ENCODE data around the gene KCNQ4.

The KCNQ4 gene

DNA sequence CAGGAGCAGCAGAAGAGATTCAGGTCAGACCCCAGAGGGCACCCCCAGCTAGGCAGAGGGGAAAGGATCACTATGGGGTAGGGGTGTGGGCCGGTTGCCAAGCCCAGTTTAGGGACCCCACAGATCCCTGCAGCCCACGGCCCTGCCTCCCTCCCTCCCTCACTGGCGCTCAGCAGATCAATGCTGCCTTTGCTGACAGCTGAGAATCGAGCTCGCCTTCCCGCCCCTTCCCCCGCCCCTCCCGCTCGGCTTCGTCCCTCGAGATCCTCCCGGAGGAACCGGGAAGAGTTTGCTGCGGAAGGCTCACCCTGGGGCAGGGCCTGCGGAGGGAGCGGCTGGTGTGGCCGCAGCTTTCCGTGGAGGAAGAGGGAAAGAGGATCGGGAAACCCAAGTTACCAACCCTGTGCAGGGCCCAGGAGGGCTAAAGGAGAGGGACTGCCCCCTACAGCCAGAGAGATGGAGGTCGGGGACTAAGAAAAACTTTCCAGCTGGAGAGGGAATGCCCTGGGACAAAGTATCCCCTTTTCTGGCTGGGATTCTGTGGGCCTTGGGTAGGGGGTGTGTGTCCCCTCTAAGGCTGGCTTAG, 1.1 kb upstream of the KCNQ4 start:
- peaks cover 3% of the 10 kb centered on the region for H3K36me3 Mint-ChIP-seq
- peaks cover 15% of the 10 kb centered on the region for H3K27me3 Mint-ChIP-seq
- peak overlapping the region; percentile 30 for H3K4me3 Mint-ChIP-seq
- peaks cover under 1% of the 10 kb centered on the region for H3K9me3 Mint-ChIP-seq
- peak overlapping the region; percentile 41 for H3K27ac Mint-ChIP-seq
- peaks cover 8% of the 10 kb centered on the region for H3K4me1 Mint-ChIP-seq

DNA sequence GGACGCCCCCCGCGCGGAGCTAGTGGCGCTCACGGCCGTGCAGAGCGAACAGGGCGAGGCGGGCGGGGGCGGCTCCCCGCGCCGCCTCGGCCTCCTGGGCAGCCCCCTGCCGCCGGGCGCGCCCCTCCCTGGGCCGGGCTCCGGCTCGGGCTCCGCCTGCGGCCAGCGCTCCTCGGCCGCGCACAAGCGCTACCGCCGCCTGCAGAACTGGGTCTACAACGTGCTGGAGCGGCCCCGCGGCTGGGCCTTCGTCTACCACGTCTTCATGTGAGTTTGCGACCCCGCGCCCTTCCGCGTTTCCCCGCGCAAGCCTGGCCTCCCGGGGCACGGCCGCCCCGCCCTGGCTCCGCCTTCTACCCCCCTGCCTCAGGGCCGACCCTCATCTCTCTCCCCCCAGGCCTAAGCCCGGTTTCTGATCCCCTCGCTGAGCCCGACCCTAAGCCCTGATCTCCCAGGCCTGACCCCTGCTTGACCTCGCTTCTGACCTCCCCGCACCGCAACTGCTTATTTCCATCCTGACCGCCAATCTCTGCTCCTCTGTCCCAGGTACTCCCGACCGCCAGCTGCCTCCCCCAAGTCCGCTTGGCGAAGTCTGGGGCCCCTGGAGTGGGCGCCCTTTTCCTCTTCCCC, 669 bp downstream of the KCNQ4 start:
- peaks cover 15% of the 10 kb centered on the region for H3K27me3 Mint-ChIP-seq

DNA sequence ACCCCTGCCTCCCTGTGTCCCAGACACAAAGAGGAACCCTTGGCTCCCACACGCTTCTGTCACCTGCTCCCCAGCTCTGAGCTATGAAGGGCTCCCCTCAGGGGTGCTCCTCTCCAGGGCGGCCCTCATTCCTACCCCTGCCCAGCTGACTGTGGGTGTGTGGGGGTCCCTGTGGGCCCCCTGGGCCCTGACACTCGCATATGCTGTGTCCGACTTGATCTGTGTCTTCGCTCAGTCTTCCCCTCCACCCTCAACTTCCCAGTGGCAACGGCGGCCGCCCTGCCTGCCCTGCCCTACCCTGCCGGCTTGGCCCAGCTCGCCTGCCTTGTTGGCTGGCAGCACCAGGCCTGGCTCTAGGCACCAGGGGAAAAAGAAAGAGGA, 1.2 kb downstream of the KCNQ4 start:
- Mint-ChIP-seq H3K4me1 (peaks cover 8% of the 10 kb centered on the region), H3K27ac (no peak overlapping the region), H3K27me3 (peaks cover 15% of the 10 kb centered on the region), H3K9me3 (no peaks in the 10 kb centered on the region), H3K36me3 (no peaks in the 10 kb centered on the region), H3K4me3 (peak overlapping the region; percentile 85)

More for the DNA sequence above, 669 bp downstream of the KCNQ4 start:
- H3K9me3 Mint-ChIP-seq: no peaks in the 10 kb centered on the region
- H3K36me3 Mint-ChIP-seq: no peaks in the 10 kb centered on the region
- H3K27ac Mint-ChIP-seq: no peak overlapping the region
- peaks cover 8% of the 10 kb centered on the region for H3K4me1 Mint-ChIP-seq
- H3K4me3 Mint-ChIP-seq: peak overlapping the region; percentile 85

DNA sequence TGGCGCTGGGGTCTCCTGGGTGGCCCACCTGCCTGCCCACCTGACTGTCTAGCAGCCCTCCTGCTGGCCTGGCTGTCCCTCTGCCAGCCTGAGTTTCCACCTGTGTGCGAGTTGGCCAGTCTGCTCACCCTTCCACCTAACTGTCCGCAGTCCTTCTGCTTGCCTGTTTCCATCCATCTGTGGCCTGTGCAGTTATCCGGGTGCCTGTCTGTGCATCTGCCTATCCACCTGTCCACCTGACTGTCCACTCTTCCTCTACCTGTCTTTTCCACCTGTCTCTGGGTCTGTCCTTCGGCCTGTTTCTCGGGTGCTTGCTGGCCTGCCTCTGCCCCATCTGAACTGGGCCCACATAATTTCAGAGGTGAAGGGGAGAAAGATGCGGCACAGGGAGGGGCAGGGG, 1.9 kb downstream of the KCNQ4 start:
- Mint-ChIP-seq H3K27me3 (peaks cover 15% of the 10 kb centered on the region), H3K9me3 (no peaks in the 10 kb centered on the region), H3K36me3 (no peaks in the 10 kb centered on the region), H3K4me3 (peak overlapping the region; percentile 39), H3K27ac (peak overlapping the region; percentile 17), H3K4me1 (peaks cover 8% of the 10 kb centered on the region)

DNA sequence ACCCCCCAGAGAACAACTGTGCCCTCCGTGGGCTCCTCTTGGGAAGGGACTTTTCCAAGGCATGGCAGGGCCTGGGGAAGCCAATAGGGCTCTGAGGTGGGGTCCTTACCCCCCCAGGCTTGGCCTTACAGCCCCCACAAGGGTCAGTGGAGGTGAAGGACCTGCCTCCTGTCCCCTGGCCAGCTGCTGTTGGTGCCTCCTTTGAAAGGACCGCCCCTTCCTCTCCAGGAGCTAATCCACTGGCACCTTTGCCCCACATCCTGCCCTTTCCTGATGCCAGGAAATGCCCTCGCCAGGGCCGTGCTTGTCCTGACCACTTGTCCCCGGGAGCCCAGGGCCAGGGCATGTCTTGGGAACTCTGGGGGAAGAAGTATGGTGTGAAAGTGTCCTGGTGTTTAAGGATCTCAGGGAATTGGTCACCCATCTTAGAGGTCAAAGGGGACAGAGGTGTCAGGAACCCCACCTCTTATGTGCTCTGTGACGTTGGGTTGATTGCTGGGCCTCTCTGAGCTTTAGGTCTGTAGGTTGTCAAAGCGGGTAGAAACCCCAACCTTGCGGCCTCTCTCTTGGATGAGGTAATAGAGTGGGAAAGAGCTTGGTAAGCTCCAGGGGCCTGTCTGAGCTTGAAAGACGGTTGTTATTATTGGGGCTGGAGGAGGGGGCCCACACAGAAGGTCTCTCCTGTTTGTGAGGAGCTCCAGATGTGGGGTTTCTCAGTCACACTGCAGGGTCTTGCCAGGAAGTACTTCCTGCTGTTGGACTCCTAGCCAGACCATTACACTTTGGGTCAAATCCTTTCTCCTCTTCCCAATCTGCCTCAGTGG, 2.8 kb downstream of the KCNQ4 start:
- Mint-ChIP-seq H3K9me3 (no peaks in the 10 kb centered on the region), H3K4me3 (no peak overlapping the region), H3K27me3 (peaks cover 15% of the 10 kb centered on the region), H3K27ac (no peak overlapping the region), H3K4me1 (peaks cover 8% of the 10 kb centered on the region), H3K36me3 (no peaks in the 10 kb centered on the region)

DNA sequence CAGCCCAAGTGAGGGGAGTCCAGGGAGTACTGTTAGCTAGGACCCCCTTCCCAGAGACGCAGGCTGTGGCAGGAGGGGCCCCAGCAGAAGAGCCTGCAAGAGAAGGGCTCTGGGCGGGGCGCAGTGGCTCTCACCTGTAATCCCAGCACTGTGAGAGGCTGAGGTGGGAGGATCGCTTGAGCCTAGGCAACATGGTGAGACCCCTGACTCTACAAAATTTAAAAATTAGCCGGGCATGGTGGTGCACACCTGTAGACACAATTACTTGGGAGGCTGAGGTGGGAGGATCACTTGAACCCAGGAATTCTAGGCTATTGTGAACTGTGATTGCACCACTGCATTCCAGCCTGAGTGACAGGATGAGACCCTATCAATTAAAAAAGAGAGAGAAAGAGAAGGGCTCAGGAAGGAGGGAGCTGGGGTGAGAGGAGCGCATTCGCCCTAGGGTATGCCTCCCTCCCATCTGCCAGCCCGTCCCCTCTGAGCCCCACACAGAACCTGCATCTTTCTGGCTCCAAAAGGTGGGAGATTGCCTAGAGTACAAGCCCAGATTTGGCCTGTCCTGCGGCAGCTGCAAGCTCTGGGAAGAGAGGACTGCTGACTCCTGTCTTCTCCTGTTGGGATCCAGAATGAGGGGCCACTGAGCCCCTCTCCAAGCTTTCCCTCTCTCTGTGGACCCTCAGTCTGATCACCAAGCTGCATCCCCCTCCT, 3.6 kb downstream of the KCNQ4 start:
- Mint-ChIP-seq H3K9me3 (no peaks in the 10 kb centered on the region), H3K4me3 (no peak overlapping the region), H3K36me3 (no peaks in the 10 kb centered on the region), H3K27me3 (peaks cover 14% of the 10 kb centered on the region), H3K27ac (no peak overlapping the region), H3K4me1 (peaks cover 8% of the 10 kb centered on the region)

DNA sequence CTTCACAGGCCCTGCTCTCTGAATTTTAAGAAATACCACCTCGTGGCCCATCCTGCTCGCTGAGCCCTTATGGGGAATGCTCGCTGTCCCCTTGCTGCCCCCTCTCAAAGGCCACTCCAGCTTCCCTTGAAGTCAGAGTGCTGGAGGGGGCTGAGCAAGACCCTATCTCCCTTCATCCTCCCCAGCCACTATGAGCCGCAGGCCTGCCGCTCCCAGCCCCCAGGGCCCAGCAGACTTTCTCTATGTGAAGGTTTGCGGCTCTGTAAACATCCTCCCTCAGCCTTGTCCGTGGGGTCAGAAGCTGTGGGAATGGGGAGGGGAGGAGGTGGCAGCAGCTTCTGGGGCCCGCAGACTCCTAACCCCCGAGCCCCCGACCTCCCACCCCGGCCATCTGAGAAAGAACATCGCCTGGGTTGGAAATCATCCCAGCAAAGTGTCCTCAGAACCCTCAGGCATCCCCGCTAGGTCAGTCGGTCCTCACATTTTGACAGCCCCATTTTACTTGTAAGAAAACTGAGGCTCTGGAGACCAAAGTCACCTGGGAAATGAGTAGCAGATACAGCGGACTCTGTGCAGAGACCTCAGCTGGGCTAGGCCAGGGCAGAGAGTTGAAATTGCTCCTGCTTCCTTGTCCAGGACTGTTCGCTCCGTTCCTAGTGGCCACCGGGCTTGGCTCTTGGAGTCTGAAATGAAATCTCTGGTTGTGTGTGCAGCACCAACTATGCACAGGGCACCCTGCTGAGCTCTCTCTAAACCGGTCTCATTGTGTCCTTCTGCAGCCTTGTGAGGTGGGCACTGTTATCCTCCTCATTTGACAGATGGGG, 4.4 kb downstream of the KCNQ4 start:
- Mint-ChIP-seq H3K4me3 (no peak overlapping the region), H3K27ac (no peak overlapping the region), H3K27me3 (peaks cover 10% of the 10 kb centered on the region), H3K4me1 (peaks cover 7% of the 10 kb centered on the region), H3K36me3 (no peaks in the 10 kb centered on the region), H3K9me3 (no peaks in the 10 kb centered on the region)

DNA sequence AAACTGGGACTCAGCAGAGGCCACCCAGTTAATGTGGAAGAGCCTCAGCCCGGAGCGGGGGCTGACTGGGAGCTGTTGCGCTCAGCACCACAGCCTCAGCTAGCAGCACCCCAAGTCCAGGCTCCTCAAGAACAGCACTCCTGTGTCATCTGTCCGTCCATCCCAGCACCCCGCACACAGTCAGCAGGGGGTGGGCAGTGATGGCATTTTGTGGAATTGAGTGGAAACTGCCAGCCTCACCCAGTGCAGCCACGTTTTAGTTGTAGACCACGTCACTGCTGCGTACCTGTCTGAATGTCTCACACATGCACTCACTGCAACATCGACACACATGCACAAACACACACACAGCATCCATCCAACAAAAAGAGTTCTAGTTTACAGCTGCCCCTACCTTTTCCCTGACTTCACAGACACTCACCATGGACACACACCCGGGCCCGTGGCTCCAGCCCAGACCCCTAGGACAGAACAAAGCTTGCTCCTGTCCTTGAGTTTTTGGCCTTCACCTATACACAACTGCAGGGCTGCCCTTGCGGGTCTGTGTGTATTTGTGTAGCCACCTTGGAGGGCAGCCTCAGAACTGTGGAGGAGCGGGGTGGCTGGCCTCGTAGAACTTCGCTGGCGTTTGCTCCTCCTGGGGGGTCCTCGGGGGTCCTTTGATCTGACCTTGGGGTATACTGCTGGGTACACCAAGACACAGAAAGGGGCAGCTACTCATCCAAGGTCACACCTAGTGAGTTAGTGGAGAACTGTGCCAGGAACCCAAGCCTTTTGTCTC, 5.2 kb downstream of the KCNQ4 start:
- Mint-ChIP-seq H3K4me3 (no peak overlapping the region), H3K4me1 (peaks cover 8% of the 10 kb centered on the region), H3K27me3 (peaks cover 6% of the 10 kb centered on the region), H3K36me3 (no peaks in the 10 kb centered on the region), H3K9me3 (no peaks in the 10 kb centered on the region), H3K27ac (no peak overlapping the region)

DNA sequence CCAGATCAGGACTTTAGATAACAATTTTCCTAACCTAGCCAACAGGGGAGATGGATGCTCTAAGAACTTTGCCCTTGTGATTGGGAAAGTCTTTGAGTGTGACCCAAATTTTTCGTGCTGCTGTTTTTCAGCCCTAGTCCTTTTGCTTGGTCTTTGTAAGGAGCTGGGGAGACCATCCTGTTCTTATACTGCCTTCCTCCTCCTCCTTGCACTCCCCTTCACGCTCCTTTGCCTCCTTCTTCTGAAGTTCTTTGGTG, 5.7 kb downstream of the KCNQ4 start:
- no peak overlapping the region for H3K4me3 Mint-ChIP-seq
- no peak overlapping the region for H3K27ac Mint-ChIP-seq
- peaks cover 13% of the 10 kb centered on the region for H3K4me1 Mint-ChIP-seq
- H3K36me3 Mint-ChIP-seq: no peaks in the 10 kb centered on the region
- H3K27me3 Mint-ChIP-seq: peaks cover 6% of the 10 kb centered on the region
- no peaks in the 10 kb centered on the region for H3K9me3 Mint-ChIP-seq

DNA sequence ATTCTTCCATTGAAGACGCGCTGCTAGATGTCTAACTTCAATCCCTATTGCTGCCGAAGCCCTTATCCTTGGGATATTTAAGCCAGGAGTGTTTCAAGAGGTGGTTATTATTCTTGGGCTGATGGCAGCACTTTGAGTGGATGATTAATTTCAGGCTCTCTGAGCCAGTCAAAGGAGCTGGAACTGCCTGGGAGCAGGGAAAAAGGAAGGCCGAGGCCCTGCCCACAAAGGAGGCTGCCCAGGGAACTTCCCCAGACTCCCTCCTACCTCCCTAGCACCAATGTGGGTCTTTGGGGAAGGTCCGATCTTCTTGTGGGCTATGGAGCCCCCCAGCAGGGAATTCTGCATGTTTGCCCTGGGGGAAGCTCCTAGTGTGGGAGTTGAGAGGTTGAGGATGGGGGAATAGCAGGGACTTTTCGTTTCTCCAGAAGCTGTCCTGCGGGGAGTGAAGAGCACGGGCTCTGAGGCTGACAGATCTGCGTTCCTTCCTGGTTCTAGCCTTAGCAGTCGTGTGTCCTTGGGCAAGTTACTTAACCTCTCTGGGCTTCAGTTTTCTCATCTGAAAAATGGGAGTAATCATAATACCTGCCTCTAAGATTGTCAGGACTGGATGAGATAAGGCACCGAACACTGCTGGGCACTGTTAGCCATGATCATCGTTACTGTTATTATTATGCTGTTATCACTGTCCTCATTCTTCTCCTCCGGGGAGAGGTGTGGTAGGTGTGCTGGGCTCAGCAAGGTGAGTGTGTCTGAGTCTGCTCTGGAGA, 6.3 kb downstream of the KCNQ4 start:
- H3K9me3 Mint-ChIP-seq: no peaks in the 10 kb centered on the region
- H3K4me1 Mint-ChIP-seq: peaks cover 13% of the 10 kb centered on the region
- H3K36me3 Mint-ChIP-seq: no peaks in the 10 kb centered on the region
- H3K27ac Mint-ChIP-seq: no peak overlapping the region
- H3K4me3 Mint-ChIP-seq: no peak overlapping the region
- H3K27me3 Mint-ChIP-seq: peaks cover 4% of the 10 kb centered on the region

DNA sequence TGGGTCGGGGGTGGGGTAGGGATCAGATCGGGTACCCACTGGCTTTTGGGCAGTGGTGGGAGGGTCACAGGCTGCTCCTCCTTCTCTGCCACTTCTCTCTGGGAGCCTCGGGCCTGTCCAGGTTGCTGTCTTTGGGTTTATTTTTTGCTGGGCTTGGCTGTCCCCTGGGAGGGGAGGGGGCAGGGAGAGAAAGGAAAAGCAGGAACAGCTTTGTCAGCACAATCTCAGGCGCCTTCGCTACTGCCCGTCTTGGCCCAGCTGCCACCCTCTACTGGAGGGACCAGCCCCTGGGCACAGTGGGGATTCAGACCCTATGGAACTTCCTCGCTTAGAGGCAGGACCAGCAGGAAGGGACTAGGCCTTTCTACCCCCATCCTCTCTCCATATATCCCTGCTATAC, 8.4 kb downstream of the KCNQ4 start:
- Mint-ChIP-seq H3K36me3 (no peaks in the 10 kb centered on the region), H3K4me3 (no peak overlapping the region), H3K27ac (no peak overlapping the region), H3K9me3 (no peaks in the 10 kb centered on the region), H3K4me1 (peaks cover 30% of the 10 kb centered on the region), H3K27me3 (no peaks in the 10 kb centered on the region)

DNA sequence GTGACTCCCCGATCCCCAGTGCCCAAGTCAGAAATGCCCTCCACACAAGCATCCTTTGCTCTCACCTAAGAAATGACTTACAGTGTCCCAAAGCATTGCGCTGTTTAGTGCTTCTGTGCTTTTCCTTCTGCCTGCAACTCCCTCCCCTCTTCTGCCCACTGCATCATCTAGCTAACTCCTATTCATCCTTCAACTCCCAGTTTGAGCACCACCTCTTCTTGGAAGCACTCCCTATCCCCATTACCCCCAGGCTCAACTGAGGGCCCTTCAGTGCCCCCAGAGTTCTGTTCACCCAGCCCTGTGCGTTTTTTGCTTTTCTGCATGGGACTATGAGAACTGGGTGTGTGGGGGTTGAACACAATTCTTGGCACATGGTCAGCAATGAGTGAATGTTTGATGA, 10.0 kb downstream of the KCNQ4 start:
- no peak overlapping the region for H3K4me3 Mint-ChIP-seq
- no peaks in the 10 kb centered on the region for H3K9me3 Mint-ChIP-seq
- H3K4me1 Mint-ChIP-seq: peaks cover 38% of the 10 kb centered on the region
- no peaks in the 10 kb centered on the region for H3K27me3 Mint-ChIP-seq
- H3K27ac Mint-ChIP-seq: no peak overlapping the region
- H3K36me3 Mint-ChIP-seq: no peaks in the 10 kb centered on the region

DNA sequence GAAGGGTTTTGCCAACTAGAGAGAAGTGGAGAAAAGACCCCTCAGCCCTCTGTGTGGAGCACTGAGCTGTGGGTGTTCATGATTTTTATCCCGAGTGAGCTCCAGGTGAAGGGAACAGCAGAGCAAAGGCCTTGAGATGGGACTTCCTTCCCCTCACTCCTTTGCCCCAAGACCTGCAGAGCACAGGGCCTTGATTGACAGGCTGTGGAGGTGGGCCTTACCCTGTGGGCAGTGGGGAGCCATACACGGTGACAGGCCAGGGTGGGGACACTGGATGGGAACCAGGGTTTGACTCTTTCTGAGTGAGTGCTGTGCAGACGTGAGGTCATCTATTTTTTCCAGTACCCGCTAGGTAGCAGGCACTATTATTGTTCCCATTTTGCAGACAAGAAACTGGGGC, 10.5 kb downstream of the KCNQ4 start:
- H3K27ac Mint-ChIP-seq: no peak overlapping the region

More for the DNA sequence above, 10.5 kb downstream of the KCNQ4 start:
- Mint-ChIP-seq H3K9me3 (no peaks in the 10 kb centered on the region), H3K27me3 (no peaks in the 10 kb centered on the region), H3K4me1 (peaks cover 38% of the 10 kb centered on the region), H3K36me3 (no peaks in the 10 kb centered on the region), H3K4me3 (no peak overlapping the region)
